Upper lobe of right lung (tissue), 1 donor: Measurements from ENCODE around the gene GATAD2B. TPM values are rescaled to one million over a fixed set of nuclear protein-coding genes. Genes with fewer than 3 reads are reported as not detected.
"Not testable (repeated sequence)": the region's sequence is repeated elsewhere in the genome, so short reads cannot be mapped to it uniquely, and the experiment has no call there.

Experiments
- ATAC-seq: fragments of 200-7000 bp; cut with Tn5 transposase; one replicate; pipeline ENCODE4 v1.9.1; 2020; ENCODE audit warnings: mild to moderate bottlenecking, moderate library complexity
- DNase-seq: peaks from one replicate; pipeline ENCODE4 v3.0.0-alpha.2; 2020
- H3K27ac ChIP-seq: fragments of 200-600 bp; one replicate; pipeline ENCODE4 v1.8.0; 2022
- H3K27me3 ChIP-seq: fragments of 200-600 bp; one replicate; pipeline ENCODE4 v1.8.0; 2022; ENCODE audit warnings: mild to moderate bottlenecking
- H3K36me3 ChIP-seq: fragments of 200-600 bp; one replicate; pipeline ENCODE4 v1.8.0; 2022
- H3K4me1 ChIP-seq: fragments of 200-600 bp; one replicate; pipeline ENCODE4 v1.8.0; 2022
- H3K4me3 ChIP-seq: fragments of 200-600 bp; one replicate; pipeline ENCODE4 v1.8.0; 2022; ENCODE audit warnings: mild to moderate bottlenecking
- H3K9me3 ChIP-seq: fragments of 200-600 bp; one replicate; pipeline ENCODE4 v1.8.0; 2022
- CTCF ChIP-seq: fragments of 200-600 bp; IDR thresholded peaks from one replicate; pipeline ENCODE4 v1.8.0; 2022; ENCODE audit warnings: antibody characterized with exemption
- intact Hi-C: fragments of 100-400 bp; cut with DNase I; formaldehyde crosslinking; loops from one replicate; pipeline ENCODE4 v1.11.0; 2022
- total RNA-seq: library from RNA; stranded (reverse); fragmentation: NEBNext Ultra II Directional; extraction: Animal tissue kit (Norgen Biotek cat#: 25700); gene quantifications from one replicate; pipeline ENCODE4 v1.2.1, GENCODE V29; 2021
- donor health status: DM: no; HTN: yes; CAD: no; lungs with severe emphysema.

GATAD2B gene
- total RNA-seq, 1 donor from 2014 or later, result 55.1 TPM

- H3K27ac ChIP-seq, result peak overlapping the region; percentile 86
- peaks cover 31% of the 10 kb centered on the region for H3K4me1 ChIP-seq
- intact Hi-C loops, result loop anchor here (10.0 kb wide), 1 partner anchor 106 kb away; no protein-coding TSS in a partner anchor
Measured at GRCh38 chr1:153921080-153921802, 1.5 kb downstream of the GATAD2B start.

GRCh38 chr1:153919876-153920852 lies 2.6 kb downstream of the GATAD2B start:
- peaks cover 18% of the 10 kb centered on the region for H3K36me3 ChIP-seq
- H3K27ac ChIP-seq, result no peak overlapping the region
- TF ChIP-seq CTCF, result peak; percentile 17
- H3K9me3 ChIP-seq, result no peaks in the 10 kb centered on the region
- no peaks in the 10 kb centered on the region for H3K27me3 ChIP-seq
- no peak overlapping the region for H3K4me3 ChIP-seq
- peaks cover 31% of the 10 kb centered on the region for H3K4me1 ChIP-seq
- intact Hi-C loops, result loop anchor here (10.0 kb wide), 1 partner anchor 105 kb away; no protein-coding TSS in a partner anchor
- ATAC-seq (no peak), DNase-seq (peak; percentile 6)

More at GRCh38 chr1:153921080-153921802, 1.5 kb downstream of the GATAD2B start:
- no peak for ATAC-seq
- Histone ChIP-seq H3K36me3 (peaks cover 11% of the 10 kb centered on the region), H3K4me3 (peak overlapping the region; percentile 67), H3K9me3 (no peaks in the 10 kb centered on the region), H3K27me3 (no peaks in the 10 kb centered on the region)
- TF ChIP-seq CTCF, result no peak
- no peak for DNase-seq

GRCh38 chr1:153916297-153916696 lies 6.5 kb downstream of the GATAD2B start:
- DNase-seq, result no peak
- Histone ChIP-seq H3K4me1 (peaks cover 21% of the 10 kb centered on the region), H3K36me3 (peaks cover 18% of the 10 kb centered on the region), H3K4me3 (no peak overlapping the region), H3K9me3 (no peaks in the 10 kb centered on the region), H3K27me3 (no peaks in the 10 kb centered on the region), H3K27ac (no peak overlapping the region)
- ATAC-seq, result no peak
- intact Hi-C loops, result no loop called here
- no peak for TF ChIP-seq CTCF

- H3K27me3 ChIP-seq, result no peaks in the 10 kb centered on the region
- peaks cover 14% of the 10 kb centered on the region for H3K36me3 ChIP-seq
- intact Hi-C loops, result no loop called here
- no peak overlapping the region for H3K27ac ChIP-seq
- H3K4me3 ChIP-seq, result no peak overlapping the region
- DNase-seq (no peak), ATAC-seq (no peak)
- no peaks in the 10 kb centered on the region for H3K4me1 ChIP-seq
- H3K9me3 ChIP-seq, result no peaks in the 10 kb centered on the region
- no peak for TF ChIP-seq CTCF
Measured at GRCh38 chr1:153912349-153912748, 10.4 kb downstream of the GATAD2B start.

- H3K4me1 ChIP-seq, H3K4me3 ChIP-seq, intact Hi-C loops, H3K27me3 ChIP-seq, ATAC-seq, DNase-seq, H3K9me3 ChIP-seq, H3K27ac ChIP-seq: not testable (repeated sequence)
- H3K36me3 ChIP-seq, result peaks cover 17% of the 10 kb centered on the region
Measured at GRCh38 chr1:153910560-153910959, 12.2 kb downstream of the GATAD2B start.

- no peak for TF ChIP-seq CTCF
- H3K36me3 ChIP-seq, result peaks cover 14% of the 10 kb centered on the region
- peaks cover 16% of the 10 kb centered on the region for H3K4me1 ChIP-seq
- no peak for DNase-seq
- no peak overlapping the region for H3K27ac ChIP-seq
- ATAC-seq, result no peak
- intact Hi-C loops, result no loop called here
- no peaks in the 10 kb centered on the region for H3K9me3 ChIP-seq
- no peaks in the 10 kb centered on the region for H3K27me3 ChIP-seq
- no peak overlapping the region for H3K4me3 ChIP-seq
Measured at GRCh38 chr1:153908071-153908470, 14.7 kb downstream of the GATAD2B start.
